Measurements from ENCODE around the gene CCL11. TPM values are rescaled to one million over a fixed set of nuclear protein-coding genes. Genes with fewer than 3 reads are reported as not detected.
"Not testable (repeated sequence)": the region's sequence is repeated elsewhere in the genome, so short reads cannot be mapped to it uniquely, and the experiment has no call there.

Gene CCL11
- total RNA-seq, 2 experiments from 2014 or later = not detected

GRCh38 chr17:34312080-34312479 lies 26.5 kb downstream of the CCL11 start:
- Mint-ChIP-seq H3K27ac (no peak overlapping the region), H3K27me3 (peaks cover 18% of the 10 kb centered on the region), H3K36me3 (no peaks in the 10 kb centered on the region), H3K4me3 (no peak overlapping the region), H3K9me3 (no peaks in the 10 kb centered on the region), H3K4me1 (peaks cover 5% of the 10 kb centered on the region)
- no peak for DNase-seq

GRCh38 chr17:34313164-34313563 lies 27.6 kb downstream of the CCL11 start:
- Mint-ChIP-seq H3K9me3 (no peaks in the 10 kb centered on the region), H3K4me1 (no peaks in the 10 kb centered on the region), H3K27ac (no peak overlapping the region), H3K27me3 (peaks cover 18% of the 10 kb centered on the region), H3K4me3 (no peak overlapping the region), H3K36me3 (no peaks in the 10 kb centered on the region)
- no peak for DNase-seq

- H3K27me3 Mint-ChIP-seq = peaks cover 18% of the 10 kb centered on the region
- H3K4me1 Mint-ChIP-seq = no peaks in the 10 kb centered on the region
- no peak overlapping the region for H3K27ac Mint-ChIP-seq
- DNase-seq = no peak
- no peaks in the 10 kb centered on the region for H3K36me3 Mint-ChIP-seq
- no peak overlapping the region for H3K4me3 Mint-ChIP-seq
- no peaks in the 10 kb centered on the region for H3K9me3 Mint-ChIP-seq
Observed at GRCh38 chr17:34314279-34314678, 28.7 kb downstream of the CCL11 start.

DNA sequence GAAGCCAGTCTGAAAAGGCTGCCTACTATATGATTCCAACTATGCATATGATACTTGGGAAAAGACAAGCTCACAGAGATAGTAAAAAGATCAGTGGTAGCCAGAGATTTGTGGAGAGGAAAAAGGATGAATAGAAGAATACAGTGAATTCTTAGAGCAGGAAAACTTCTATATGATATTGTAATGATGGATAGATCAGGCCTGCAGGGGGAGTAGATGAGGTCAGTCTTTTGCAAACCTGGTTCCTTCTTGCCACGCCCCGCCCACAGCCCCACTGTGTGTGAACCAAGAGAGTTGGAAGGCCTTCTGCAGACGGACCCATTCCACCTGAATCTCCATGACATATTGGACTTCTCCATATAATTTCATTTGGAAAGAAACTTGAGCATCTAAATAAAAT lies 32.9 kb downstream of the CCL11 start:
- peaks cover 9% of the 10 kb centered on the region for H3K27me3 Mint-ChIP-seq
- H3K27ac Mint-ChIP-seq = no peak overlapping the region
- H3K4me1 Mint-ChIP-seq = no peaks in the 10 kb centered on the region
- no peak overlapping the region for H3K4me3 Mint-ChIP-seq
- H3K36me3 Mint-ChIP-seq = no peaks in the 10 kb centered on the region
- H3K9me3 Mint-ChIP-seq = no peaks in the 10 kb centered on the region
- DNase-seq = no peak

DNA sequence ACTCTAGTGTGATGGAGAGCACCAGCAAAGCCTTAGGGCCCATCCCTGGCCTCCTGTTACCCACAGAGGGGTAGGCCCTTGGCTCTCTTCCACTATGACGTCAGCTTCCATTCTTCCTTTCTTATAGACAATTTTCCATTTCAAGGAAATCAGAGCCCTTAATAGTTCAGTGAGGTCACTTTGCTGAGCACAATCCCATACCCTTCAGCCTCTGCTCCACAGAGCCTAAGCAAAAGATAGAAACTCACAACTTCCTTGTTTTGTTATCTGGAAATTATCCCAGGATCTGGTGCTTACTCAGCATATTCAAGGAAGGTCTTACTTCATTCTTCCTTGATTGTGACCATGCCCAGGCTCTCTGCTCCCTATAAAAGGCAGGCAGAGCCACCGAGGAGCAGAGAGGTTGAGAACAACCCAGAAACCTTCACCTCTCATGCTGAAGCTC lies 33.5 kb downstream of the CCL11 start, which contains the start of gene CCL8:
CCL8 (plus strand) TSS at position 397 of the 445 bp plus-strand sequence. CDS start 67 bp downstream, outside the sequence.
- Mint-ChIP-seq H3K36me3 (no peaks in the 10 kb centered on the region), H3K9me3 (peaks cover under 1% of the 10 kb centered on the region), H3K4me1 (no peaks in the 10 kb centered on the region), H3K4me3 (no peak within 1 kb of the TSS), H3K27ac (no peak within 1 kb of the TSS), H3K27me3 (peaks cover 9% of the 10 kb centered on the region)
- DNase-seq = no peak

DNA sequence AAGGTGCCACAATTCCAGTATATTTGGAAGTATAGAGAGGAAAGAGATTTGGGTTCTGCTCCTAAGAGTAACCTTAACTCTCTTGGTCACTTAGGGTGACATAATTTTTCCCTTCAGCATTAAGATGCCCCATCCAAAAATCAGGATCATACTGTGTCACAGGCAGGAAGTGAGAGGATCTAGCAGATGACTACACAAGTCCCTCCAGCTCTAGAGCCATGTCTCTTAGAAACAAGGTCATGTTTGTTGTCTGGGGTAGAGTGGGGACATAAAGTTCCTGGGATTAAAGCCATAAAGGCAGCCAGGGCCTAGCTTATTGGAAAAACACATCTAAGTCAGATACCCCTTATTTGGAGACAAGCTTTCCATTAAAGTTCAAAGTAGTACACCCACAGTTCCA lies 36.4 kb downstream of the CCL11 start:
- H3K27me3 Mint-ChIP-seq = peaks cover 8% of the 10 kb centered on the region
- no peak overlapping the region for H3K27ac Mint-ChIP-seq
- H3K4me1 Mint-ChIP-seq = no peaks in the 10 kb centered on the region

GRCh38 chr17:34327580-34327979 lies 42.0 kb downstream of the CCL11 start:
- not testable (repeated sequence) for H3K27ac Mint-ChIP-seq, H3K4me3 Mint-ChIP-seq, H3K4me1 Mint-ChIP-seq, DNase-seq, H3K9me3 Mint-ChIP-seq, H3K36me3 Mint-ChIP-seq
- H3K27me3 Mint-ChIP-seq = peaks cover 27% of the 10 kb centered on the region

More for the DNA sequence above, 36.4 kb downstream of the CCL11 start:
- no peak for DNase-seq
- Mint-ChIP-seq H3K4me3 (no peak overlapping the region), H3K36me3 (no peaks in the 10 kb centered on the region), H3K9me3 (peaks cover 6% of the 10 kb centered on the region)

GRCh38 chr17:34337701-34338100 lies 52.2 kb downstream of the CCL11 start:
- no peak for DNase-seq
- Mint-ChIP-seq H3K27me3 (peaks cover 46% of the 10 kb centered on the region), H3K27ac (no peak overlapping the region), H3K36me3 (no peaks in the 10 kb centered on the region), H3K4me1 (no peaks in the 10 kb centered on the region), H3K9me3 (peaks cover 2% of the 10 kb centered on the region), H3K4me3 (no peak overlapping the region)

Other genes starting within 250 kb of the CCL11 start
- gene CCL2, start 30.5 kb upstream of the CCL11 start, total RNA-seq = not detected
- not detected for gene CCL7, start 15.5 kb upstream of the CCL11 start, total RNA-seq
- not detected for gene CCL8, start 33.7 kb downstream of the CCL11 start, total RNA-seq
- gene CCL13, start 70.7 kb downstream of the CCL11 start, total RNA-seq = not detected
- gene CCL1, start 77.5 kb downstream of the CCL11 start, total RNA-seq = not detected